ENCODE data around the gene TNFRSF11A.

Gene TNFRSF11A

DNA sequence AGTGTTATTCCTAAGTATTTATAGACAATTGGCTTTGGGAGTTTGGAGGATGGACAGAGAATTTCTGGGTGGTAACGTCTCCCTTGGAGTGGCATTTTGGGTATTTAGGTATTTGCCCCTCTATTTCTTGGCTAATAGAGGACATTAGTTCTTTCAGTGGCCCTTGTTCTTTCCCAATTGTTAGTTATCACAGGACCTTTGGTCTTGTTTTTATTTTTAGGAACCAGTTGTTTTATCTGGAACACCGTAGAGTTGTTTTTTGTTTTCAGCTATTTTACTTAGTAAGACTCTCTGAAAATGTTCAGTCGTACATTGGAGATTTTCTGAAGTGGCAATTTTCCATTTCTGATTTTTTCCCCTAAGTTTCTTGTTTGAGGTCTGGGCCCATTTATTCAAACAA, 40.5 kb upstream of the TNFRSF11A start:
- no peak for DNase-seq (ENCODE audit: low read depth in 1 of 2, low spot score in 1 of 2)
- Histone ChIP-seq H3K27ac (replicated peaks) (no peak overlapping the region), H3K4me3 (replicated peaks; ENCODE audit: insufficient read depth, low read length) (no peak overlapping the region), H3K27me3 (ENCODE audit: insufficient read depth, poor library complexity, severe bottlenecking) (no peaks in the 10 kb centered on the region)
- TF ChIP-seq, protein P1, sequence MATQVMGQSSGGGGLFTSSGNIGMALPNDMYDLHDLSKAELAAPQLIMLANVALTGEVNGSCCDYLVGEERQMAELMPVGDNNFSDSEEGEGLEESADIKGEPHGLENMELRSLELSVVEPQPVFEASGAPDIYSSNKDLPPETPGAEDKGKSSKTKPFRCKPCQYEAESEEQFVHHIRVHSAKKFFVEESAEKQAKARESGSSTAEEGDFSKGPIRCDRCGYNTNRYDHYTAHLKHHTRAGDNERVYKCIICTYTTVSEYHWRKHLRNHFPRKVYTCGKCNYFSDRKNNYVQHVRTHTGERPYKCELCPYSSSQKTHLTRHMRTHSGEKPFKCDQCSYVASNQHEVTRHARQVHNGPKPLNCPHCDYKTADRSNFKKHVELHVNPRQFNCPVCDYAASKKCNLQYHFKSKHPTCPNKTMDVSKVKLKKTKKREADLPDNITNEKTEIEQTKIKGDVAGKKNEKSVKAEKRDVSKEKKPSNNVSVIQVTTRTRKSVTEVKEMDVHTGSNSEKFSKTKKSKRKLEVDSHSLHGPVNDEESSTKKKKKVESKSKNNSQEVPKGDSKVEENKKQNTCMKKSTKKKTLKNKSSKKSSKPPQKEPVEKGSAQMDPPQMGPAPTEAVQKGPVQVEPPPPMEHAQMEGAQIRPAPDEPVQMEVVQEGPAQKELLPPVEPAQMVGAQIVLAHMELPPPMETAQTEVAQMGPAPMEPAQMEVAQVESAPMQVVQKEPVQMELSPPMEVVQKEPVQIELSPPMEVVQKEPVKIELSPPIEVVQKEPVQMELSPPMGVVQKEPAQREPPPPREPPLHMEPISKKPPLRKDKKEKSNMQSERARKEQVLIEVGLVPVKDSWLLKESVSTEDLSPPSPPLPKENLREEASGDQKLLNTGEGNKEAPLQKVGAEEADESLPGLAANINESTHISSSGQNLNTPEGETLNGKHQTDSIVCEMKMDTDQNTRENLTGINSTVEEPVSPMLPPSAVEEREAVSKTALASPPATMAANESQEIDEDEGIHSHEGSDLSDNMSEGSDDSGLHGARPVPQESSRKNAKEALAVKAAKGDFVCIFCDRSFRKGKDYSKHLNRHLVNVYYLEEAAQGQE (IDR thresholded peaks at IDR 0.05; ENCODE audit: insufficient replicate concordance, low read depth), result no peak
- TF ChIP-seq GABPA (IDR thresholded peaks at IDR 0.05; ENCODE audit: low read depth) (no peak), SPI1 (IDR thresholded peaks at IDR 0.05; ENCODE audit: borderline replicate concordance, low read depth) (no peak), POLR2AphosphoS5 (IDR thresholded peaks at IDR 0.05; ENCODE audit: low read depth) (no peak), CTCF (IDR thresholded peaks at IDR 0.05; ENCODE audit: insufficient read depth, low read length) (no peak)

GRCh38 chr18:62285281-62285680, 39.8 kb upstream of the TNFRSF11A start:
- Histone ChIP-seq H3K27me3 (ENCODE audit: insufficient read depth, poor library complexity, severe bottlenecking) (no peaks in the 10 kb centered on the region), H3K4me3 (replicated peaks; ENCODE audit: insufficient read depth, low read length) (no peak overlapping the region), H3K27ac (replicated peaks) (no peak overlapping the region)
- no peak for DNase-seq (ENCODE audit: low read depth in 1 of 2, low spot score in 1 of 2)
- TF ChIP-seq, protein P1 (IDR thresholded peaks at IDR 0.05; ENCODE audit: insufficient replicate concordance, low read depth), result no peak
- TF ChIP-seq SPI1 (IDR thresholded peaks at IDR 0.05; ENCODE audit: borderline replicate concordance, low read depth) (no peak), POLR2AphosphoS5 (IDR thresholded peaks at IDR 0.05; ENCODE audit: low read depth) (no peak)

GRCh38 chr18:62287781-62288664, 37.1 kb upstream of the TNFRSF11A start:
- no peak for TF ChIP-seq POLR2AphosphoS5 (IDR thresholded peaks at IDR 0.05; ENCODE audit: low read depth)
- TF ChIP-seq, protein P1 (IDR thresholded peaks at IDR 0.05; ENCODE audit: insufficient replicate concordance, low read depth), result no peak
- no peak for TF ChIP-seq SPI1 (IDR thresholded peaks at IDR 0.05; ENCODE audit: borderline replicate concordance, low read depth)
- TF ChIP-seq CTCF (IDR thresholded peaks at IDR 0.05; ENCODE audit: insufficient read depth, low read length), result no peak
- TF ChIP-seq GABPA (IDR thresholded peaks at IDR 0.05; ENCODE audit: low read depth), result no peak
- Histone ChIP-seq H3K27ac (replicated peaks) (no peak overlapping the region), H3K27me3 (ENCODE audit: insufficient read depth, poor library complexity, severe bottlenecking) (no peaks in the 10 kb centered on the region), H3K4me3 (replicated peaks; ENCODE audit: insufficient read depth, low read length) (no peak overlapping the region)
- no peak for DNase-seq (ENCODE audit: low read depth in 1 of 2, low spot score in 1 of 2)

Measured in HL-60 (cell line).